Fibroblast of skin of left biceps (primary cell): ENCODE results near the gene ARHGEF3.

Experiments
- DNase-seq, 2 experiments: peaks; one replicate each; pipeline ENCODE4 v3.0.0-alpha.2; 2013; ENCODE audit warnings: low read depth in 2 of 2

Gene ARHGEF3

GRCh38 chr3:56795097-56795828 is 6.5 kb downstream of the ARHGEF3 start:
- no peak for DNase-seq

DNA sequence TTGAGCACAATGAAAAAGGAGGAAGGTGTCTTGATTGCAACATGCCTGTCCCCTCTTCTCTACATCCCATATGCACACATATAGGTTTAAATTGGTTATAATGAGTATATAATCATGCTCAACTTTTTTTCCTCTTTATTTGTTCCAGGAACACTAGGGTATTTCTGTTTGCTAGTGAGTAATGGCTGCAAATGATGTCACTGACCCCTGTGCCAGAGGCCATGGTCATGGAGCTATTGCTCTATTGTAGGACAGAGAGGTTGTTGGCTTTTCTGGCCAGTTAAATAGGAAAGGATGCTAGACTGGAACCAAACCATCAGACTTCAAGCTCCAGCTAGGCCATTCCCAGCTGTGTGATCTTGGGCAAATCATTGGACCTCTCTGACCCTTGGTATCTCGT is 9.6 kb downstream of the ARHGEF3 start:
- DNase-seq, result no peak

DNA sequence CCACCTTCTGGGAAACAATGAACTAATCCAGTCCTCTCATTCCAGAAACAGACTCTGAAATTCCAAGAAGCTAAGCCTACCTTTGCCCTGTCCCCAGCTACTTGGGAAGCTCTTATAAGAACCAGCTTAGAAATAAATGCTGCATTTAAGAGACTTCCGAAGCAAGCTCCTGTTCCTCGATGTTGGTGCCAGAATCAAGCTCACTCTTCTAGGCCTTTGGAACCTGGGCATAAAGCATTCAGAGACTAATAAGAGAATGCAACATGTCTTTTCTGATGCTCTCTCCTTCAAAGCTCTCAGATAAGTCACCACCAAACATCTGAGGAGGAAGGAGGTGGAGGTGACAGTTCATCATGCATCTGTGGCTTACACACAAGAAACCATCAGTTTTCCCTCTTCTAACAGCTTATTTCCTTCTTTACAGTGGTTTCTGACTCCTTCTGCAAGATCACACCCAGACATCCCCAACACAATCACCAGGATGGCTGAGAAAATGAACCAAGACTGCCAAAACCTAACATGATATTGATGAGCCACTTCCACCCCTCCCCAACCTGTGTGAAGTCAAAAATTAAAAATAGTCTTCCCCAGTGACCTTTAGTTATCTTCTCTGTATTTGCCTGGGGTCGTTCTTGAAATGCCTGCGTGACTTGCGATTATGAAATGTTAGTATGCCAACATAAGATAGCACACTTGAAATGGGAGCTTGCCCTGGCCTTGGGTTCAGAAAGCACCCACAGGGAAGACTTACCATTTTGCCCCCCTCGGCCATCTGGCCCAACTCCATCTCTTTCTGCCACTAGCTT is 11.5 kb downstream of the ARHGEF3 start:
- no peak for DNase-seq

GRCh38 chr3:56789076-56789475 is 12.7 kb downstream of the ARHGEF3 start:
- DNase-seq, result no peak

GRCh38 chr3:56788521-56788920 is 13.2 kb downstream of the ARHGEF3 start:
- DNase-seq, result no peak

DNA sequence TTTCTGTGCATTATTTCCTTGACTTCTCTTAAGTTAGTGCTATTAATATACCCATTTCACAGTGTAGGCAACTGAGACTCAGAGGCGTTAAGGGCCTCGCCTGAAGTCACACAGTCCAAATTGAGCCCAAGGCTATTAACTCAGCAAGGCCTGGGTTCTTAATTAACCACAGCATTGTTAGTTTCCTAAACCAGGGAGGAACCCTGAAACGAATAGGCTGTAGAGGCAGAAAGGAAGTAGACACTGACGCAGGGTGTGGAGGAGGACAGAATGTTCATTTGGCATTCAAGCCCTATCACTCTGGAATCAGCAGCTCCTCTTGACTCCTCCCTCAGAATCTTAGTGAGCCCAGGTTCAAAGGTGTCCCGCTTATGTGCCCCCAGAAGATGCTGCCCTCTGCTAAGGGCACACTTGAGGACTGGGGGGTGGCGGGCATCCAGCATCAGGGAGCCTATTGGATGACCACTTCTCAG is 13.9 kb downstream of the ARHGEF3 start:
- DNase-seq, result no peak

DNA sequence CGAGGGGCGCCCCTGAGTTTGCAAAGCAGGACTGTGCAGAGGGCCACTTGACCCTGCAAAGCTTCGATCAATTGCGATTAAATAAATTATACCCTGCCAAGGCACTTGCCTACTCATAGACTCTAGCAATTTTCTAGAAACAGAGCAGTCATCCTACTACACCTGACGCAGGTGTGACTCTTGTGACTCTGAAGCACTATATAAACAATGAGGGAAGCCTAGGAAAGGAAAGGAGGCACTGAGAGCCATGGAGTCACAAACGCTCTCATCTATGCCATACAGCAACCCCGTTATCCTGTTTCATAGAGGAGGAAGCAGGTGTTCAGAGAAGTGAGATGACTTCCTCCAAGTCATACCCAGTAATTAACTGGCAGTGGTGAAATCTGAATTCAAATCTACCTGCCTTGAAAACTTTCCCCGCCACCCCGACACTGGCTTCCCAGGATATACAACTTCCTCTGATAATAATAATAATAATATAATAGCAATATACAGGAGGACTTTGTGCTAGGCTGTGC is 14.4 kb downstream of the ARHGEF3 start:
- no peak for DNase-seq

GRCh38 chr3:56785499-56785898 is 16.2 kb downstream of the ARHGEF3 start:
- no peak for DNase-seq

- no peak for DNase-seq
These were observed 17.2 kb downstream of the ARHGEF3 start for GRCh38 chr3:56784448-56785001.

DNA sequence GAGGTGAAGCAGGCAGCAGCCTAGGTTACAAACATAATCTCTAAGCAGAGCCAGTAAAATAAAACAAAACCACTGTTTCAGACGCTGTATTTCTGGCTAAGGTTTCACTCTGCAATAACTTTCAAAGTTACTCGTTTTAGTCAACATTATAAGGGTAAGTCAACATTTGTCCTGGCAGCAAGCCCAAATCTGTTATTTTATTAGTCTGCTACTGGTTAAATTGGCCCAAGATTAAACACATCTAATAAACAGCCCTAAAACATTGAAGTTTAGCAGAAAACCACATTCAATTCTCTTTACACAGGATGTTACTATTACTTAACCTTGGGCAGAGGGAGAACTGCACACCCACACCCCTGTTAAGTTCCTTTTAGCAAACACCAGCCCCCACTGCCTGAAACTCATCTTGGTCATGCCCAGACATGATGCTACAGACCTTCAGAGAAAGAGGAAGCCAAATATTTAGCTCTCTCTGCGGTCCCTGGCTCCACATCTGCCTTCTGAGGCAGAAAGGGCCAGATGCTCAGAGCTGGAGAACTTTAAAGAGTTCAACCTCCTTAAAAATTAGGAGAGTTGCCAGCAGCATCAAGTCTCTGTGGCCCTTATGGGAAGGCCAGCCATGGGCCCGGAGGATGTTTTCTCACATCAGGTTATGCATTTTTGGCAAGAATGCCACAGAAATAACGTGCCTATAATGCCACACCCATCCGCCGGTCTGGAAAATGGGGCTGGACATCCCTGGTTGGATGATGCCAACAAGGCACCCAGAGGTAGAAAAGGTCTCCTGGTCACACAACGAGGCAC is 17.9 kb downstream of the ARHGEF3 start:
- DNase-seq, result peak; percentile 37 to 40

DNA sequence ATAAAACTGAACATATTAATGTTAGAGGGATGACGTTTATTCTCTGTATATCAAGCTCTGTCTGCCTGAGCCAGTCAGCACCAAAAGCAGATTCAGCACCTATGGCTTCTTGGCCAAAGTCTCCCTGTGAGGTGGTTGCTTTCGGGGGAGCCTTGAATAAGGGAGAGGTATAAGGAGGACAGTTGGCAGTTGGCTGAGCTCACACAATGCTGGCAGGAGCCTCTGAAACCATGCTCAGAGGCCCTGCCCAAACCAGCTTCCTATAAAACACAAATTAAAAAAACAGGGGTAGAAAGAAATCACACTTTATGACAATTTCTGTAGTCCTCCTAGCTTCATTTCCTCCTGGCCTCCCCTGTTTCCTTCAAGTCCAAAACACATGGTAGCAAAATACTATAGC is 18.8 kb downstream of the ARHGEF3 start:
- DNase-seq, result no peak

GRCh38 chr3:56782215-56782614 is 19.5 kb downstream of the ARHGEF3 start:
- DNase-seq, result no peak

DNA sequence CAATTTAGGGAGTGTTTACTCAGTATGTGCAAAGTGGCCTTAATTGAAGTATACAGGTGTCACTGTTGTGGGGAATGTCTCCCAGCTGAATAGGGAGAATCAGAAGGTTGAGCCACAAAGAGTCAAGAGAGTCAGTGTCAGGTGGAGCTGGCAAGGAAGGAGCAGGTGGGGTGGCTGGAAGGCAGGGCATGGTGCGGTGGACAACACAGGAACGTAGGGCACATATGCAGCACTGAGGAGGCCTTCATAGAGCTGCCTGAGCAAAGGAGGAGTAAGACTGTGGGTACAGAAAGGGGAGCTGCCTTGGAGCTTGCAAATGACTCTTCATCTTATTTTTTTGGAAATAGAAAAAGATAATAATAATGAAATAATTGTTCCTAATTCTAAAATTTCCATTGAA is 20.0 kb downstream of the ARHGEF3 start:
- no peak for DNase-seq

GRCh38 chr3:56780936-56781335 is 20.8 kb downstream of the ARHGEF3 start:
- no peak for DNase-seq

DNA sequence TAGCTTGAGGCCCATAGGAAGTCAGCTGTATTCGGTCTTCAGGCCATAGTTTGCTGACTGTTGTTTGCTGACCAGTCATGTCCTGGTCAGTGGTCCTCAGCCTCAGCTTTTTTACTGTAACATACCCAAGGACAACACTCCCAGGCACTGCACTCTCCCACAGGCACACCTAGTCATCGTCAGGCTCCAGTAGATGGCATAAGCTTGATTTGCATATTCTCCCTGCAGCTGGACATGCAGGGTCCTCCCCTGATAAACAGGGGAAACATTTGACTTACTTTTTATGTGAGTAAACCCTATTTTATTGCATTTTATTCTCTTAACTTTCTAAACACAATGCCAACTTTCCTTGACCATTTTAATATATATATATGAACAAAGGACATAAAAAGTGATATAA is 22.9 kb downstream of the ARHGEF3 start:
- no peak for DNase-seq

- DNase-seq, result no peak
These were observed 25.2 kb downstream of the ARHGEF3 start for GRCh38 chr3:56776556-56776950.

DNA sequence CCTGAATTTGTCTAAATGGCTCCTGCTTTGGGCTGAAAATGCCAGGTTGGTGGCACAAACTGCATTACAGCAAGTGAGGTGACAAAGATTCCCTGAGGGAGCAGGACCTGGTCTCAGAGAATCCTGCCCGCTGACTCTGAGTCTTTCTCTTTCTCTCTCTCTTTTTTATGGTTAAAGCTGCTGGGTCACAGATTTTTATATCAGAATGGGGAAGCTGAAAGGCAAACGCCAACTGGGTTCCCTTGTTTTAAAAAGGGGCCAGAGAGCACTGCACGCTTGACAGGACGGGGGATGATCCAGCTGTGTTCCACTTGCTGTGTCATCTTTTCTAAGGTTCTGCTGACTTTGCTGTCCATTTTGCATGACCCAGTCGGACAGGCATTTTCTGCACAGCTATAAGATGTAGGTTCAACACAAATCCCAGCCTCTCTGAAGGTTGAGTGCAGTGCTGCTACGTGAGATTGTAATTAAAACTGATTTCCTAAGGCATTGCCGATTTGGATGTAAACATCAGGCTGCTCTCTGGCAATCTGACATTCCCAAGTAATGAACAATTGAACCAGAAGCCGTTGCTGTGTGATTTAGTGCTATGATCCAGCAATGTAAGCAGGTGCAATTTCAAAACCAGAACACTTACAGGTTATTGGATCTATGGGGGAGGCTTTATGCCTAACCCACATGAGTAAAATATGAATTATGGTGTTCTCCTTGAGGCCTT is 25.8 kb downstream of the ARHGEF3 start:
- DNase-seq, result no peak

- DNase-seq, result no peak
These were observed 26.3 kb downstream of the ARHGEF3 start for GRCh38 chr3:56775445-56775837.

- DNase-seq, result no peak
These were observed 27.8 kb downstream of the ARHGEF3 start for GRCh38 chr3:56773986-56774385.

- DNase-seq, result no peak
These were observed 28.5 kb downstream of the ARHGEF3 start for GRCh38 chr3:56772952-56773938.
